ENCODE data around the gene IL1R2. TPM values are rescaled to one million over a fixed set of nuclear protein-coding genes. Genes with fewer than 3 reads are reported as not detected.

The IL1R2 gene
- total and polyA plus RNA-seq, 4 donors: 1.1 TPM; not detected in 3

DNA sequence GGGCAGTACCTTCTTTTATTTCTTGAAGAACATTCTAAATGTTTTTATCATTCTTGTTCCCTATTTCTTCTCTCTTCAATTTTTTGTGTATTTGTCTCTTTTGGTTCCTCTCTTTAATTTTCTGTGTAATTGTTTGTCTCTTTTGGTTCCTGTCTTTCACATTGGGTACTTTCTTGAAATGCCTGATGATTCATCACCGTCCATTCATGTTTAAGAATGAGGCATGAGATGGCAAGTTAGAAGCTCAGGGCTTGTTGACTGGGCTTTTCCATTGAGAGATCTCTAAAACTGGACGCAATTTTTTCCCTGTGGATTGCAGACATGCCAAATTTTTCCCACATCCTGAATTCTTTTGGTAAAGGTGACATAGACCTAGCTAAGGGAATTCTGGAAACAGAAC is 33.7 kb upstream of the IL1R2 start:
- 0% methylated on average over 1 of the region's 2 CpGs for WGBS (ENCODE audit: insufficient coverage)
- Histone ChIP-seq H3K27me3 (ENCODE audit: control insufficient read depth, insufficient read depth, low read length) (no peaks in the 10 kb centered on the region), H3K36me3 (ENCODE audit: control insufficient read depth, insufficient read depth, low read length) (no peaks in the 10 kb centered on the region), H3K27ac (ENCODE audit: low read depth, low read length) (no peak overlapping the region), H3K9me3 (ENCODE audit: control insufficient read depth, insufficient read depth, low read length) (no peaks in the 10 kb centered on the region), H3K4me3 (ENCODE audit: low read depth, low read length) (no peak overlapping the region), H3K4me1 (ENCODE audit: control insufficient read depth, insufficient read depth, low read length) (peaks cover 12% of the 10 kb centered on the region)
- DNase-seq (ENCODE audit: low read depth in 4 of 6, low spot score in 6 of 6): no peak

DNA sequence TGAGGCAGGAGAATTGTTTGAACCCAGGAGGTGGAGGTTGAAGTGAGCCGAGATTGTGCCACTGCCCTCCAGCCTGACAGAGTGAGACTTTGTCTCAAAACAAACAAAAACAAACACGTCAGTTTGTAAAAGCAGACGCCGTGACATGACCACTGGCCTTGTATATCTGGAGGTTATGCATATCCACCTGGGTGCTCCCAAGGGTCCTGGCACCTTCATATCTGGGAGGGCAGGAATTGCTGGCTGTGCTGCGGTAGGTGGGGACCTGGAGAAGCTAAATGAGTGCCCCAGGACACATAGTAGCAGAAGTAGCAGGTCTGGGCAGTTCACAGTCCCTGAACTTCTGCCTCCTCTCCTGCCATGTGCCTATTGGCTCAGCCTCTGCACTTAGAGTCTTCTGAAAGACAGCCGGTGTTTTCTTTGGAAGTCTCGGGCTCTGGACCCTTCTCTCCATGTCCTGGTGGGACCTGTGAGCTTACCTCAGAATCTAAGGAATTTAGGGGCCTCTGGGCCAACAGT is 30.9 kb upstream of the IL1R2 start:
- H3K36me3 ChIP-seq (ENCODE audit: control insufficient read depth, insufficient read depth, low read length): no peaks in the 10 kb centered on the region
- no peaks in the 10 kb centered on the region for H3K27me3 ChIP-seq (ENCODE audit: control insufficient read depth, insufficient read depth, low read length)
- no peak overlapping the region for H3K4me3 ChIP-seq (ENCODE audit: low read depth, low read length)
- WGBS (ENCODE audit: insufficient coverage): 59% methylated on average over 6 of the region's 7 CpGs
- no peaks in the 10 kb centered on the region for H3K9me3 ChIP-seq (ENCODE audit: control insufficient read depth, insufficient read depth, low read length)
- no peak for DNase-seq (ENCODE audit: low read depth in 4 of 6, low spot score in 6 of 6)
- H3K4me1 ChIP-seq (ENCODE audit: control insufficient read depth, insufficient read depth, low read length): peaks cover 12% of the 10 kb centered on the region
- H3K27ac ChIP-seq (ENCODE audit: low read depth, low read length): no peak overlapping the region

DNA sequence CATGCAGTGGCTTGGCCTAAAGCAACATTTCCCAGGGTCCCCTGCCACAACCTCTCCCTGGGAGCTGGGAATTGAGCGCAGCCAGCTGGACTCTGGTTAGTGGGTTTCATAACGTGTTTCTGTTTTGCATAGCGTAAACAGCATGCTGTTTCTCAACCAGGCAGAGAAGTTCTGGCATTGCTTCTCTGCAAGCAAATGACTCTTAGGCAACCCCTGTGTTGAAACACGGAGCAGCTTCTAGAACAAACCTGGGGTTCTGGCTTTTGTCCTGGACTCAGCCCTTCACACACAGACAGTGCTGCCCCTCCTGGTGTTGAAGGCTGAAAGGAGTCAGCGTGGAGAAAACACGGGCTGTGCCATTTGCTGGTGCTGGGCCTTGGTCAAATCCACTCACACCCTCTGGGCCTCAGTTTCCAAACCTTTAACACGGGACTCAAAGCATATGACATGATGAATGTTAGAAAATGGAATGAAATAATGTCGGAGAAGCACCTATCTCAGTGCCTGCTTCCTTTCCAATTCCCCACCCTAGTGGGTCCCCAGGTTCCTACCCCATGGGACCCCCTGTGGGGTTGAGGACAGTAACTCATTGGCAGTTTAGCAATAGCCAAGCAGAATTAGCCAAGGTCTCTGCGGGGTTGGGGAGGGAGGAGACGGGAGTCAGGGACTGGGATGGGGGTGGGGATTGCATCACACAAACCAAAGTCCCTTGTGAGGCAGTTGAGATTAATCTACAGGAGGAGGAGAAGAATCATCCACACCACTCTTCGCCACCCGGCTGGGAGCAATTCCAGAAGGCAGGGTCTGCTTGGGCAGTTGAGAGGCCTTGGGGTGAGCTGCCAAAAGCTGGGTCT is 30.2 kb upstream of the IL1R2 start:
- H3K4me1 ChIP-seq (ENCODE audit: control insufficient read depth, insufficient read depth, low read length): peaks cover 12% of the 10 kb centered on the region
- 66% methylated on average over 6 of the region's 12 CpGs for WGBS (ENCODE audit: insufficient coverage)
- no peak overlapping the region for H3K4me3 ChIP-seq (ENCODE audit: low read depth, low read length)
- no peaks in the 10 kb centered on the region for H3K9me3 ChIP-seq (ENCODE audit: control insufficient read depth, insufficient read depth, low read length)
- H3K27ac ChIP-seq (ENCODE audit: low read depth, low read length): no peak overlapping the region
- H3K36me3 ChIP-seq (ENCODE audit: control insufficient read depth, insufficient read depth, low read length): no peaks in the 10 kb centered on the region
- peak in 1 of 6 donors; percentile 80 for DNase-seq (ENCODE audit: low read depth in 4 of 6, low spot score in 6 of 6)
- H3K27me3 ChIP-seq (ENCODE audit: control insufficient read depth, insufficient read depth, low read length): no peaks in the 10 kb centered on the region

DNA sequence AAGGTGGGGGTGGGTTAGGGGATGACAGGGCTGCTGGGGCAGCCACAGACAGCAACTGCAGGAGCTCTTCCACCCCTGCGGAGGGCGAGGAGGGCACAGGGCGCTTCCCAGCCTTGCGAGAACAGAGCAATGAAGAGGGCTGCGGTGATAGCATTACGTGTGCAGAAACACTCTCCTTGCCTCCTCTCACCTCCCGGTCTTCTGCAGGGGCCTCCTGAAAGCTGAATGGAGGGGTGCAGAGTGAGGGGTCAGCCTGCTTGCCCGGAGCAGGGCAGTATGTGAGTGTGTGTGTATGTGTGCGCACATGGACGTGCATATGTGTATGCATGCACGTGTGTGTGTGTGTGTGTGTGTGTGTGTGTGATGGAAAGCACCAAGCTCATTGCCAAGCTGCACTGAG is 29.5 kb upstream of the IL1R2 start:
- H3K4me3 ChIP-seq (ENCODE audit: low read depth, low read length): no peak overlapping the region
- H3K4me1 ChIP-seq (ENCODE audit: control insufficient read depth, insufficient read depth, low read length): peaks cover 12% of the 10 kb centered on the region
- 84% methylated on average over 7 of the region's 11 CpGs for WGBS (ENCODE audit: insufficient coverage)
- no peak overlapping the region for H3K27ac ChIP-seq (ENCODE audit: low read depth, low read length)
- no peak for DNase-seq (ENCODE audit: low read depth in 4 of 6, low spot score in 6 of 6)
- H3K36me3 ChIP-seq (ENCODE audit: control insufficient read depth, insufficient read depth, low read length): no peaks in the 10 kb centered on the region
- no peaks in the 10 kb centered on the region for H3K27me3 ChIP-seq (ENCODE audit: control insufficient read depth, insufficient read depth, low read length)
- H3K9me3 ChIP-seq (ENCODE audit: control insufficient read depth, insufficient read depth, low read length): no peaks in the 10 kb centered on the region

DNA sequence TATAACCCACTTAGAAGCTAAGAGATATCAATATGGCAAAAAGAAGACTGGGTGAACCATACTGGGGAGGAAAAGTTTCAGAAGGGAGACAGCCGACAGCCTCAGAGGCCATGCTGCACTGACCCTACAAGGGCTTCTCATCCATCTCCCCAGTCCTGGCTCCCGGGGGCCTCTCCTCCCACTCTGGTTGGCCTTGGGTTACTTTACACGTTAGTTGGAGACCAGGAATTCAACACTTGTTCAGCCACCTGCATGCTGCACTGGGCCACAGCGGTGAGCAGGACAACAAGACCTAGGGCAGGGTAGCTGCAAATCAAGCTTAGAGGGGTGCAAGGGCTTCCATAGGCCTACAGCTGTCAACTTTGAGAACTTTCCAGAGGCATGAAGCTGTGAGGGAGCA is 28.6 kb upstream of the IL1R2 start:
- no peak for DNase-seq (ENCODE audit: low read depth in 4 of 6, low spot score in 6 of 6)
- 88% methylated on average over 4 of the region's 4 CpGs for WGBS (ENCODE audit: insufficient coverage)
- Histone ChIP-seq H3K36me3 (ENCODE audit: control insufficient read depth, insufficient read depth, low read length) (no peaks in the 10 kb centered on the region), H3K27me3 (ENCODE audit: control insufficient read depth, insufficient read depth, low read length) (no peaks in the 10 kb centered on the region), H3K27ac (ENCODE audit: low read depth, low read length) (no peak overlapping the region), H3K9me3 (ENCODE audit: control insufficient read depth, insufficient read depth, low read length) (no peaks in the 10 kb centered on the region), H3K4me3 (ENCODE audit: low read depth, low read length) (no peak overlapping the region), H3K4me1 (ENCODE audit: control insufficient read depth, insufficient read depth, low read length) (peaks cover 12% of the 10 kb centered on the region)

DNA sequence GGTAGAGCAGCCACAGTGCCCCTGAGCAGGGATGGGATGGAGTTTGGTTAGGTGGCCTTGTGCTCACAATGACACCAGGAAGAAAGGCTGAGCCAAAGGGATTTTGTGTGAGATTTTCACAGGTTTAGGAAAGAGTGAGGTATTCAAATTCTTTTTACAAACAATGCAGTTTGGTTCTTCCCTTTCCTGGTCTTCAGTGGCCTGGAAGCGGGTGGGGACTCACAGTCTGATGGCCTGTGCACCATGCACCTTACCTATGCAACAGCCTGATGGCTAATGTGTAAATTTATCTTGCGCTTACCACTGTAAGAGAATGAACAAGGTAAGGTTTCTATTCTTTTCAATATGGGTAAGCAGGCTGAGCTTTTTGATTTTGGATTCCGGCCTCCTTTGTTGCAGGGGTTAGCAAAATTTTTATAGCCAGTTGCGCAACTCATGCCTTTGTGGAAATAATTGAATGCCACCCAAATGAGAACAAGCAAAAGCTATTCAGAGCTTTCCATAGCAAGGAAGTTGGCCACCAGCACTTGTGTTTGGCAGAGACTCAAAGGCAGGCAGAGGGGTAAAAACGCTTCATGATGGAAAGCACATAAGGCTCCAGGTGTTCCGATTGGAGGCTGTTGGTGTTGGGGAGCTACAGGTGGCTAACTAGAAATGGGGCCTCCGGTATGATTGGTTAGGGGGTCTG is 23.8 kb upstream of the IL1R2 start:
- 58% methylated on average over 4 of the region's 7 CpGs for WGBS (ENCODE audit: insufficient coverage)
- Histone ChIP-seq H3K27me3 (ENCODE audit: control insufficient read depth, insufficient read depth, low read length) (no peaks in the 10 kb centered on the region), H3K9me3 (ENCODE audit: control insufficient read depth, insufficient read depth, low read length) (no peaks in the 10 kb centered on the region), H3K36me3 (ENCODE audit: control insufficient read depth, insufficient read depth, low read length) (no peaks in the 10 kb centered on the region), H3K27ac (ENCODE audit: low read depth, low read length) (no peak overlapping the region), H3K4me3 (ENCODE audit: low read depth, low read length) (no peak overlapping the region), H3K4me1 (ENCODE audit: control insufficient read depth, insufficient read depth, low read length) (no peaks in the 10 kb centered on the region)
- peak in 2 of 6 donors; percentile 59 to 75 for DNase-seq (ENCODE audit: low read depth in 4 of 6, low spot score in 6 of 6)

DNA sequence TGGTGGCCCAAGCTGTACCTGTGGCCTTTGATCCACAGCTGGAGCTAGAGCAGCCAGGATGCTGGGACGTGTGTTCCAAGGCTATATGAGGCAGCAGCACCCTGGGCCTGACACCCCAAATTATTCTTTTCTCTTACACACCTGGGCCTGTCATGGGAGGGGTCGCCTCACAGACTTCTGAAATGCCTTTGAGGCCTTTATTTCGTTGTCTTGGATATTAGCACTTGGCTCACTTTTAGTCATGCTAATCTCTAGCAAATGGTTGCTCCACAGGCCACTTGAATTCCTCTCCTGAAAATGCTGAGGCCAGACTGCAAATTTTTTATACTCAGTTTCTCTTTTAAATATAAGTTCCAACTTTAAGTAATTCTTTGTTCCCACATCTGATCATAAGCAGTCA is 22.0 kb upstream of the IL1R2 start:
- DNase-seq (ENCODE audit: low read depth in 4 of 6, low spot score in 6 of 6): no peak
- H3K27ac ChIP-seq (ENCODE audit: low read depth, low read length): no peak overlapping the region
- H3K4me3 ChIP-seq (ENCODE audit: low read depth, low read length): no peak overlapping the region
- no peaks in the 10 kb centered on the region for H3K9me3 ChIP-seq (ENCODE audit: control insufficient read depth, insufficient read depth, low read length)
- no peaks in the 10 kb centered on the region for H3K36me3 ChIP-seq (ENCODE audit: control insufficient read depth, insufficient read depth, low read length)
- peaks cover 4% of the 10 kb centered on the region for H3K4me1 ChIP-seq (ENCODE audit: control insufficient read depth, insufficient read depth, low read length)
- H3K27me3 ChIP-seq (ENCODE audit: control insufficient read depth, insufficient read depth, low read length): no peaks in the 10 kb centered on the region
- 74% methylated on average over 3 of the region's 3 CpGs for WGBS (ENCODE audit: insufficient coverage)

DNA sequence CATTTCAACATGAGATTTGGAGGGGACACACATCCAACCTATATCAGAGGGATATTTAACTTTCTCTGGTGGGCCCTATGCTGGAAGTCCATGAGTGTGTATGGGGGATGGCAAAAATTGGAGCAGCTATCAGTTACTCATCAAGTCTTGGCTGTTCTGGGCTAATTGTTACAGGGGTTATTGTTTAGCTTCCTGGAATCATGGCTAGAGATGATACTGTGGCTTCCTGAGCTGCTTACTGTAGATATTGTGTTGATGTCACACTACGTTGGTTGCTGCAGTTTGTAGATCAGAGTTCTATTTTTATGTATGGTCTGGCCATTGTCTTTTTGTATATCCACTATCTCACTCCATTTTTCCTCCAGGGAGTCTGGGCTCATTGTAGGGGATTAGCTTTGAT is 20.9 kb upstream of the IL1R2 start:
- H3K27me3 ChIP-seq (ENCODE audit: control insufficient read depth, insufficient read depth, low read length): no peaks in the 10 kb centered on the region
- no peaks in the 10 kb centered on the region for H3K9me3 ChIP-seq (ENCODE audit: control insufficient read depth, insufficient read depth, low read length)
- H3K36me3 ChIP-seq (ENCODE audit: control insufficient read depth, insufficient read depth, low read length): no peaks in the 10 kb centered on the region
- no peak overlapping the region for H3K27ac ChIP-seq (ENCODE audit: low read depth, low read length)
- no peak for DNase-seq (ENCODE audit: low read depth in 4 of 6, low spot score in 6 of 6)
- H3K4me1 ChIP-seq (ENCODE audit: control insufficient read depth, insufficient read depth, low read length): peaks cover 7% of the 10 kb centered on the region
- no peak overlapping the region for H3K4me3 ChIP-seq (ENCODE audit: low read depth, low read length)
- no CpG with 5 or more reads among the region's 1 CpG for WGBS (ENCODE audit: insufficient coverage)

DNA sequence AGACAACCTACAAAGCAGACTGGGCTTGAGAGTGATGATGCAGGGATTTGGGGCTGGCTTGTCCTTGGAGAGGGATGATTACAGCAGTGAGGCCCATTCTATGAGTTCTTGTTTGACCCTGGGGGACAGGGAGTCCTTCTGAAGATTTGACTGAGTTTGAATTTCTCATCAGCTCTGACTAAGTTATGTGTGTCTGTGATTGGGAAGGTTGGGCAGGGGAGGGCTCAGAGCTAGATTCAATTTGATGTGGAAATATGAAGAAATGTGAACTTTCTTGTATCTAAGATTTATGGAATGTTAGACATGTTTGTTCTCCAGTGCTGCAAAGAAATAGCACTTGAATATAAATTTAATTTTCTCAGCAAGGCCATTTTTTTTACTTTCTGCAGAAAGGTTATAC is 19.9 kb upstream of the IL1R2 start:
- H3K9me3 ChIP-seq (ENCODE audit: control insufficient read depth, insufficient read depth, low read length): no peaks in the 10 kb centered on the region
- no peaks in the 10 kb centered on the region for H3K27me3 ChIP-seq (ENCODE audit: control insufficient read depth, insufficient read depth, low read length)
- H3K27ac ChIP-seq (ENCODE audit: low read depth, low read length): no peak overlapping the region
- H3K4me3 ChIP-seq (ENCODE audit: low read depth, low read length): no peak overlapping the region
- peaks cover 7% of the 10 kb centered on the region for H3K4me1 ChIP-seq (ENCODE audit: control insufficient read depth, insufficient read depth, low read length)
- H3K36me3 ChIP-seq (ENCODE audit: control insufficient read depth, insufficient read depth, low read length): no peaks in the 10 kb centered on the region
- no peak for DNase-seq (ENCODE audit: low read depth in 4 of 6, low spot score in 6 of 6)
